Measurements from ENCODE around the gene LIAS.
A peak's percentile ranks its signal among the peaks of the same experiment; 100 is the strongest.

DNA sequence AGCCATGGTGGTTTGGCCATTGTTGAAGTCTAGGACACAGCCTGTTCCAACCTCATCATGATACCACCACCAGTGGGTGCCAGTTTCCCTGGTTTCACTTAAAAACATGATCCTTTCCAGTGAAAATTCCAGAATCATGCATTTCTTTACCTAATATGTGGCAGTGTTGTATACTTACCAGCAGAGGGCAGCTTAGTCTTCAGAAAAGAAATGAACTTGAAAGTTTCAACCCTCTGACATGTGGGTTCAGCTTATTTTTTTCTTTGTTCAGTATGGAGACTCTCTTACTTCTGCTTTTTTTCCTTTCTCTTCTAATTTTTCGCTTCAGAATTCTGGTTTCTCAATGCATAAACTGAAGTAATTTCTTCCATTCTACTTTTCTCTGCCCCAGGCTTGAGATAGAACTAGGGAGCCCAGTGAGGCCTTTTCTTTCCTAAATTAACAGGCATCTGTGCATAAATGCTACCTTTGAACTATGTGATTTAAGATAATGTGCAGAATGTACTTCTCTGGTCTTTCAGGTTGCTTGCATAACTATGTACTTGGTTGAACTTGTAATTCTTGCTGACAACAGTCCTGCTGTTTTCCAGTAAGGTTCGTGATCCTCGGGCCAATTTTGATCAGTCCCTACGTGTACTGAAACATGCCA, 10.7 kb downstream of the LIAS start:
- TF ChIP-seq, protein P1, sequence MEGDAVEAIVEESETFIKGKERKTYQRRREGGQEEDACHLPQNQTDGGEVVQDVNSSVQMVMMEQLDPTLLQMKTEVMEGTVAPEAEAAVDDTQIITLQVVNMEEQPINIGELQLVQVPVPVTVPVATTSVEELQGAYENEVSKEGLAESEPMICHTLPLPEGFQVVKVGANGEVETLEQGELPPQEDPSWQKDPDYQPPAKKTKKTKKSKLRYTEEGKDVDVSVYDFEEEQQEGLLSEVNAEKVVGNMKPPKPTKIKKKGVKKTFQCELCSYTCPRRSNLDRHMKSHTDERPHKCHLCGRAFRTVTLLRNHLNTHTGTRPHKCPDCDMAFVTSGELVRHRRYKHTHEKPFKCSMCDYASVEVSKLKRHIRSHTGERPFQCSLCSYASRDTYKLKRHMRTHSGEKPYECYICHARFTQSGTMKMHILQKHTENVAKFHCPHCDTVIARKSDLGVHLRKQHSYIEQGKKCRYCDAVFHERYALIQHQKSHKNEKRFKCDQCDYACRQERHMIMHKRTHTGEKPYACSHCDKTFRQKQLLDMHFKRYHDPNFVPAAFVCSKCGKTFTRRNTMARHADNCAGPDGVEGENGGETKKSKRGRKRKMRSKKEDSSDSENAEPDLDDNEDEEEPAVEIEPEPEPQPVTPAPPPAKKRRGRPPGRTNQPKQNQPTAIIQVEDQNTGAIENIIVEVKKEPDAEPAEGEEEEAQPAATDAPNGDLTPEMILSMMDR (IDR thresholded peaks at IDR 0.05) = peak; percentile 88
- TF ChIP-seq ZFX (IDR thresholded peaks at IDR 0.05; ENCODE audit: borderline replicate concordance) = no peak
